GM21576 (cell line): ENCODE results near the gene CCPG1.

Experiments used
- ATAC-seq: cut with Tn5 transposase; IDR thresholded peaks from one replicate; pipeline ENCODE4 v1.9.1; 2021; ENCODE audit warnings: mild to moderate bottlenecking, moderate library complexity; ENCODE audit not compliant: unreplicated experiment

CCPG1 gene

GRCh38 chr15:55383687-55384086, 24.5 kb downstream of the CCPG1 start:
- no peak for ATAC-seq

GRCh38 chr15:55381595-55381994, 26.6 kb downstream of the CCPG1 start:
- ATAC-seq, result no peak

- no peak for ATAC-seq
Observed at GRCh38 chr15:55379095-55379494, 29.1 kb downstream of the CCPG1 start.

GRCh38 chr15:55372701-55373440, 35.3 kb downstream of the CCPG1 start:
- ATAC-seq, result peak; percentile 52

- ATAC-seq, result no peak
Observed at GRCh38 chr15:55366981-55367380, 41.2 kb downstream of the CCPG1 start.

GRCh38 chr15:55362641-55363040, 45.5 kb downstream of the CCPG1 start:
- no peak for ATAC-seq

GRCh38 chr15:55361048-55361447, 47.1 kb downstream of the CCPG1 start:
- ATAC-seq, result no peak

- ATAC-seq, result no peak
Observed at GRCh38 chr15:55360256-55360655, 47.9 kb downstream of the CCPG1 start.

GRCh38 chr15:55358471-55358870, 49.7 kb downstream of the CCPG1 start:
- no peak for ATAC-seq

- ATAC-seq, result no peak
Observed at GRCh38 chr15:55357774-55358173, 50.4 kb downstream of the CCPG1 start.

- ATAC-seq, result no peak
Observed at GRCh38 chr15:55356985-55357585, 51.1 kb downstream of the CCPG1 start.

- ATAC-seq, result no peak
Observed at GRCh38 chr15:55353025-55353424, 55.1 kb downstream of the CCPG1 start.

GRCh38 chr15:55349282-55349681, 58.9 kb downstream of the CCPG1 start:
- no peak for ATAC-seq

- ATAC-seq, result no peak
Observed at GRCh38 chr15:55348281-55348778, 59.8 kb downstream of the CCPG1 start.

GRCh38 chr15:55344206-55344605, 64.0 kb downstream of the CCPG1 start:
- ATAC-seq, result no peak

GRCh38 chr15:55343168-55343567, 65.0 kb downstream of the CCPG1 start:
- no peak for ATAC-seq

GRCh38 chr15:55337160-55337559, 71.0 kb downstream of the CCPG1 start:
- no peak for ATAC-seq

GRCh38 chr15:55334997-55335396, 73.2 kb downstream of the CCPG1 start:
- ATAC-seq, result no peak

- no peak for ATAC-seq
Observed at GRCh38 chr15:55334371-55334770, 73.8 kb downstream of the CCPG1 start.

- no peak for ATAC-seq
Observed at GRCh38 chr15:55327387-55327786, 80.8 kb downstream of the CCPG1 start.

GRCh38 chr15:55322467-55322866, 85.7 kb downstream of the CCPG1 start:
- no peak for ATAC-seq

- ATAC-seq, result no peak
Observed at GRCh38 chr15:55320963-55321362, 87.2 kb downstream of the CCPG1 start.

GRCh38 chr15:55320238-55320550, 88.0 kb downstream of the CCPG1 start:
- no peak for ATAC-seq
